H9 (cell line): ENCODE data around the gene TSFM. TPM values are rescaled to one million over a fixed set of nuclear protein-coding genes. Genes with fewer than 3 reads are reported as not detected.

Experiments used
- DNase-seq: peaks from one replicate; pipeline ENCODE4 v3.0.0-alpha.2; 2017
- H2AFZ ChIP-seq: one replicate; pipeline ENCODE4 v1.6.1; 2013; ENCODE audit warnings: mild to moderate bottlenecking, low read length, control low read depth, moderate library complexity
- H2AK5ac ChIP-seq: 2 replicates; pipeline ENCODE4 v1.6.1; 2013; ENCODE audit warnings: low read length, control low read depth, mixed read lengths; ENCODE audit not compliant: insufficient read length
- H2BK120ac ChIP-seq: one replicate; pipeline ENCODE4 v1.6.1; 2013; ENCODE audit warnings: low read depth, mild to moderate bottlenecking, low read length, control low read depth, inconsistent platforms; ENCODE audit not compliant: poor library complexity, severe bottlenecking
- H2BK12ac ChIP-seq: 2 replicates; pipeline ENCODE4 v1.6.1; 2013; ENCODE audit warnings: low read length, control low read depth, mixed read lengths, low read depth; ENCODE audit not compliant: insufficient read length
- H2BK15ac ChIP-seq: 2 replicates; pipeline ENCODE4 v1.6.1; 2013; ENCODE audit warnings: low read depth, low read length, control low read depth
- H2BK20ac ChIP-seq: one replicate; pipeline ENCODE4 v1.6.1; 2013; ENCODE audit warnings: low read depth, mild to moderate bottlenecking, low read length, control low read depth, inconsistent platforms; ENCODE audit not compliant: poor library complexity, severe bottlenecking
- H2BK5ac ChIP-seq: 2 replicates; pipeline ENCODE4 v1.6.1; 2013; ENCODE audit warnings: low read length, control low read depth, mixed read lengths; ENCODE audit not compliant: insufficient read length
- H3K14ac ChIP-seq: 2 replicates; pipeline ENCODE4 v1.6.1; 2013; ENCODE audit warnings: low read length, control low read depth; ENCODE audit not compliant: insufficient read depth
- H3K18ac ChIP-seq: 2 replicates; pipeline ENCODE4 v1.6.1; 2013; ENCODE audit warnings: low read depth, mild to moderate bottlenecking, mixed read lengths, low read length, control low read depth; ENCODE audit not compliant: insufficient read length
- H3K23ac ChIP-seq: 2 replicates; pipeline ENCODE4 v1.6.1; 2013; ENCODE audit warnings: low read length, control low read depth, mixed read lengths, low read depth; ENCODE audit not compliant: insufficient read length
- H3K23me2 ChIP-seq: 2 replicates; pipeline ENCODE4 v1.6.1; 2013; ENCODE audit warnings: low read depth, mild to moderate bottlenecking, mixed read lengths, low read length, control low read depth; ENCODE audit not compliant: insufficient read length, poor library complexity, severe bottlenecking
- H3K27ac ChIP-seq: 2 replicates; pipeline ENCODE4 v1.5.1; 2013; ENCODE audit warnings: low read length, control low read depth, mixed read lengths, low read depth; ENCODE audit not compliant: insufficient read length
- H3K27me3 ChIP-seq: 2 replicates; pipeline ENCODE4 v1.6.1; 2013; ENCODE audit warnings: low read length, control low read depth, inconsistent platforms; ENCODE audit not compliant: insufficient read depth
- H3K4ac ChIP-seq: 2 replicates; pipeline ENCODE4 v1.6.1; 2013; ENCODE audit warnings: low read depth, mild to moderate bottlenecking, control low read depth, inconsistent platforms, low read length, moderate library complexity
- H3K4me1 ChIP-seq: 2 replicates; pipeline ENCODE4 v1.6.1; 2013; ENCODE audit warnings: low read length, control low read depth, inconsistent platforms; ENCODE audit not compliant: insufficient read depth
- H3K4me2 ChIP-seq: 2 replicates; pipeline ENCODE4 v1.6.1; 2013; ENCODE audit warnings: low read length, control low read depth, mixed read lengths; ENCODE audit not compliant: insufficient read length, insufficient read depth
- H3K56ac ChIP-seq: 2 replicates; pipeline ENCODE4 v1.6.1; 2013; ENCODE audit warnings: low read depth, mild to moderate bottlenecking, mixed read lengths, low read length, control low read depth; ENCODE audit not compliant: insufficient read length
- H3K79me1 ChIP-seq: 2 replicates; pipeline ENCODE4 v1.6.1; 2013; ENCODE audit warnings: low read depth, mild to moderate bottlenecking, moderate library complexity, low read length, control low read depth, inconsistent platforms; ENCODE audit not compliant: insufficient read depth, poor library complexity, severe bottlenecking
- H3K79me2 ChIP-seq: 2 replicates; pipeline ENCODE4 v1.6.1; 2013; ENCODE audit warnings: low read length, control low read depth, inconsistent platforms; ENCODE audit not compliant: insufficient read depth
- H3K9ac ChIP-seq: 2 replicates; pipeline ENCODE4 v1.6.1; 2013; ENCODE audit warnings: low read length, control low read depth, mixed read lengths; ENCODE audit not compliant: insufficient read length; ENCODE audit errors: extremely low read depth
- H3K9me3 ChIP-seq: one replicate; pipeline ENCODE4 v1.6.1; 2013; ENCODE audit warnings: low read depth, low read length, inconsistent platforms; ENCODE audit not compliant: control insufficient read depth
- H3T11ph ChIP-seq: one replicate; pipeline ENCODE4 v1.6.1; 2013; ENCODE audit warnings: mild to moderate bottlenecking, low read length, control low read depth, inconsistent platforms
- H4K20me1 ChIP-seq: one replicate; pipeline ENCODE4 v1.6.1; 2013; ENCODE audit not compliant: control insufficient read depth, insufficient read length, insufficient read depth
- H4K5ac ChIP-seq: 2 replicates; pipeline ENCODE4 v1.6.1; 2013; ENCODE audit warnings: low read depth, mild to moderate bottlenecking, mixed read lengths, low read length, control low read depth; ENCODE audit not compliant: insufficient read length
- H4K8ac ChIP-seq: replicated peaks from 2 replicates; pipeline ENCODE4 v1.6.1; 2013; ENCODE audit warnings: low read length, control low read depth, mixed read lengths, low read depth; ENCODE audit not compliant: insufficient read length
- H4K91ac ChIP-seq: 2 replicates; pipeline ENCODE4 v1.6.1; 2013; ENCODE audit warnings: low read depth, mild to moderate bottlenecking, moderate library complexity, mixed read lengths, low read length, control low read depth; ENCODE audit not compliant: insufficient read length
- H3K27ac Mint-ChIP-seq, 3 experiments: 2 replicates in 2 of 3; 3 replicates in 1 of 3; pipeline ENCODE4 v1.8.0; 2020 to 2021; ENCODE audit warnings: mixed read lengths in 3 of 3, mild to moderate bottlenecking in 1 of 3, moderate library complexity in 1 of 3
- H3K27me3 Mint-ChIP-seq: 2 replicates; pipeline ENCODE4 v1.8.0; 2021; ENCODE audit warnings: low read depth, mild to moderate bottlenecking, moderate library complexity, mixed read lengths
- H3K36me3 Mint-ChIP-seq, 3 experiments: 2 replicates in 2 of 3; 3 replicates in 1 of 3; pipeline ENCODE4 v1.8.0; 2020 to 2021; ENCODE audit warnings: low read depth in 3 of 3, mixed read lengths in 3 of 3; ENCODE audit not compliant: insufficient read depth in 1 of 3
- H3K4me1 Mint-ChIP-seq, 2 experiments: 2 replicates each; pipeline ENCODE4 v1.8.0; 2020; ENCODE audit warnings: mixed read lengths in 2 of 2
- H3K4me3 Mint-ChIP-seq, 2 experiments: 2 replicates in 1 of 2; 3 replicates in 1 of 2; pipeline ENCODE4 v1.8.0; 2020 to 2021; ENCODE audit warnings: mild to moderate bottlenecking in 2 of 2, mixed read lengths in 2 of 2, moderate library complexity in 1 of 2
- H3K9me3 Mint-ChIP-seq, 2 experiments: 2 replicates in 1 of 2; 3 replicates in 1 of 2; pipeline ENCODE4 v1.8.0; 2020; ENCODE audit warnings: mild to moderate bottlenecking in 2 of 2, mixed read lengths in 2 of 2, moderate library complexity in 1 of 2
- WGBS: extraction: QIAGEN DNeasy Blood & Tissue Kit; methylation state at CpG from one replicate; pipeline ENCODE4 v1.1.7; 2013; ENCODE audit warnings: missing lambda C conversion rate, low lambda C conversion rate, mixed read lengths; ENCODE audit not compliant: insufficient read length; ENCODE audit errors: extremely low coverage; 5-methylcytosine and 5-hydroxymethylcytosine counted together
- total RNA-seq: library from RNA; stranded (reverse); gene quantifications from 2 replicates; pipeline ENCODE4 v1.2.1, GENCODE V29; 2021
- TF ChIP-seq, protein P1 (sequence below): fragments of 200-600 bp; sonication (generic); conservative IDR thresholded peaks from 3 replicates; pipeline ENCODE4 v1.8.0; 2021; ENCODE audit warnings: antibody characterized with exemption, mild to moderate bottlenecking

Gene TSFM
- total RNA-seq, 1 experiment from 2014 or later = 50.2 TPM

DNA sequence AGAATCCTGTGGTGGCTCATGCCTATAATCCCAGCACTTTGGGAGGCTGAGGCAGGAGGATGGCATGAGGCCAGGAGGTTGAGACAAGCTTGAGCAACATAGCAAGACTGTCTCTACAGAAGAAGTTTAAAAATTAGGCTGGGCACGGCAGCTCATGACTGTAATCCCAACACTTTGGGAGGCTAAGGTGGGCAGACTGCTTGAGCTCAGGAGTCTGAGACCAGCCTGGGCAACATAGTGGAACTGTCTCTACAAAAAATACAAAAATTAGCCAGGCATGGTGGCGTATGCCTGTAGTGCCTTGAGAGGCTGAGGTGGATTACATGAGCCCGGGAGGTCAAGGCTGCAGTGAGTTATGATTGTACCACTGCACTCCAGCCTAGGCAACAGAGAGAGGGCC is 14.7 kb upstream of the TSFM start:
- peaks cover 31% of the 10 kb centered on the region for H3K23me2 ChIP-seq
- Mint-ChIP-seq H3K27me3 (peaks cover 41% of the 10 kb centered on the region), H3K9me3 (no peaks in the 10 kb centered on the region), H3K27ac (no peak overlapping the region), H3K4me3 (no peak overlapping the region), H3K4me1 (peaks cover 33 to 49% of the 10 kb centered on the region in 2 experiments), H3K36me3 (peaks cover 20 to 39% (median 31%) of the 10 kb centered on the region in 3 experiments)
- H2BK120ac ChIP-seq = no peak overlapping the region
- H2BK15ac ChIP-seq = no peak overlapping the region
- H4K91ac ChIP-seq = no peak overlapping the region
- no peaks in the 10 kb centered on the region for H3K9me3 ChIP-seq
- H3K56ac ChIP-seq = no peak overlapping the region
- no peak overlapping the region for H3K4ac ChIP-seq
- H3K23ac ChIP-seq = no peak overlapping the region
- no peak overlapping the region for H2BK5ac ChIP-seq
- no peaks in the 10 kb centered on the region for H3K79me2 ChIP-seq
- H2BK12ac ChIP-seq = no peak overlapping the region
- H3K79me1 ChIP-seq = no peaks in the 10 kb centered on the region
- no peak overlapping the region for H3K27ac ChIP-seq
- peaks cover 3% of the 10 kb centered on the region; the same call in 1 of the 2 replicates for H3K4me1 ChIP-seq
- no peak overlapping the region for H2BK20ac ChIP-seq
- H3K4me2 ChIP-seq = no peak overlapping the region
- no peak overlapping the region for H3K9ac ChIP-seq
- no peak overlapping the region for H2AK5ac ChIP-seq
- no peak overlapping the region for H4K8ac ChIP-seq
- no peak overlapping the region for H4K5ac ChIP-seq
- no CpG with 5 or more reads among the region's 3 CpGs for WGBS
- H2AFZ ChIP-seq = no peak overlapping the region
- no peak for DNase-seq
- TF ChIP-seq, protein P1, sequence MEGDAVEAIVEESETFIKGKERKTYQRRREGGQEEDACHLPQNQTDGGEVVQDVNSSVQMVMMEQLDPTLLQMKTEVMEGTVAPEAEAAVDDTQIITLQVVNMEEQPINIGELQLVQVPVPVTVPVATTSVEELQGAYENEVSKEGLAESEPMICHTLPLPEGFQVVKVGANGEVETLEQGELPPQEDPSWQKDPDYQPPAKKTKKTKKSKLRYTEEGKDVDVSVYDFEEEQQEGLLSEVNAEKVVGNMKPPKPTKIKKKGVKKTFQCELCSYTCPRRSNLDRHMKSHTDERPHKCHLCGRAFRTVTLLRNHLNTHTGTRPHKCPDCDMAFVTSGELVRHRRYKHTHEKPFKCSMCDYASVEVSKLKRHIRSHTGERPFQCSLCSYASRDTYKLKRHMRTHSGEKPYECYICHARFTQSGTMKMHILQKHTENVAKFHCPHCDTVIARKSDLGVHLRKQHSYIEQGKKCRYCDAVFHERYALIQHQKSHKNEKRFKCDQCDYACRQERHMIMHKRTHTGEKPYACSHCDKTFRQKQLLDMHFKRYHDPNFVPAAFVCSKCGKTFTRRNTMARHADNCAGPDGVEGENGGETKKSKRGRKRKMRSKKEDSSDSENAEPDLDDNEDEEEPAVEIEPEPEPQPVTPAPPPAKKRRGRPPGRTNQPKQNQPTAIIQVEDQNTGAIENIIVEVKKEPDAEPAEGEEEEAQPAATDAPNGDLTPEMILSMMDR = no peak
- H3T11ph ChIP-seq = no peak overlapping the region
- H4K20me1 ChIP-seq = no peaks in the 10 kb centered on the region
- peaks cover 31% of the 10 kb centered on the region; the same call in 1 of the 2 replicates for H3K27me3 ChIP-seq
- H3K18ac ChIP-seq = no peak overlapping the region
- H3K14ac ChIP-seq = no peak overlapping the region
